C4-2B (cell line): ENCODE results near the gene PRKAR2B.

ENCODE experiments used
- H3K27ac ChIP-seq: fragments of 450-650 bp; 2 replicates; pipeline ENCODE4 v1.5.1; 2017
- CTCF ChIP-seq: fragments of 450-650 bp; conservative IDR thresholded peaks from 2 replicates; pipeline ENCODE4 v1.5.1; 2017; ENCODE audit warnings: mild to moderate bottlenecking
- ZFX ChIP-seq: fragments of 450-650 bp; IDR thresholded peaks from 2 replicates; pipeline ENCODE4 v1.6.1; 2017

PRKAR2B gene

GRCh38 chr7:107133396-107133795 is 88.9 kb downstream of the PRKAR2B start:
- no peak overlapping the region for H3K27ac ChIP-seq
- TF ChIP-seq ZFX (no peak), CTCF (no peak)

DNA sequence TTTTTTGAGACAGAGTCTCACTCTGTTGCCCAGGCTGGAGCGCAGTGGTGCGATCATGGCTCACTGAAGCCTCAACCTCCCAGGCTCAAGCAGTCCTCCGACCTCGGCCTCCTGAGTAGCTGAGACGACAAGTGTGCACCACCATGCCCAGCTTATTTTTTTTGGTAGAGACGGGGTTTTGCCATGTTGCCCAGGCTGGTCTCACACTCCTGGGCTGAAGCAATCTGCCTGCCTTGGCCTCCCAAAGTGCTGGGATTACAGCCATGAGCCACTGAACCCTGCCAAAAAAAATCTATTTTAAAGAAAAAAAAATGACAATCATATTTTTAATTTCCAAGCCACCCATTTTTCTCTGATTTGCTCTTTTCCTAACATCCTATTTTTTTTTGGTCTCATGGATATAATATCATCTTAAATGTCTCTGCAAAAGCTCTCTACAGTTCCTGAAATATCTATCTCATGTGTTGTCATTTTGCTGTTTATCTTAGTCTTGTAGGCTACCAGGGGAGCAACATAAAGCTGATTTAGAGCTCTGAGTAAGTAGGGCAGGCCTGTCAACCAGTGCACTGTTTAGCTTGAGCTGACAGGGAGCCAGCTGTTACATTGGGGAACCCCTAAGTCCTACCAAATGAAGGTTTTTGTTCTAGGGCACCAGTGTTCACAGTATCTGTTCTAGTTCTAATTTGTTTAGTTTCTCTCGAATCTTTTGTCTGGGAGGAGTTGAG is 94.4 kb downstream of the PRKAR2B start:
- TF ChIP-seq CTCF (no peak), ZFX (no peak)
- no peak overlapping the region for H3K27ac ChIP-seq

GRCh38 chr7:107143875-107144274 is 99.4 kb downstream of the PRKAR2B start:
- peak overlapping the region; percentile 40; the same call in 1 of the 2 replicates for H3K27ac ChIP-seq

DNA sequence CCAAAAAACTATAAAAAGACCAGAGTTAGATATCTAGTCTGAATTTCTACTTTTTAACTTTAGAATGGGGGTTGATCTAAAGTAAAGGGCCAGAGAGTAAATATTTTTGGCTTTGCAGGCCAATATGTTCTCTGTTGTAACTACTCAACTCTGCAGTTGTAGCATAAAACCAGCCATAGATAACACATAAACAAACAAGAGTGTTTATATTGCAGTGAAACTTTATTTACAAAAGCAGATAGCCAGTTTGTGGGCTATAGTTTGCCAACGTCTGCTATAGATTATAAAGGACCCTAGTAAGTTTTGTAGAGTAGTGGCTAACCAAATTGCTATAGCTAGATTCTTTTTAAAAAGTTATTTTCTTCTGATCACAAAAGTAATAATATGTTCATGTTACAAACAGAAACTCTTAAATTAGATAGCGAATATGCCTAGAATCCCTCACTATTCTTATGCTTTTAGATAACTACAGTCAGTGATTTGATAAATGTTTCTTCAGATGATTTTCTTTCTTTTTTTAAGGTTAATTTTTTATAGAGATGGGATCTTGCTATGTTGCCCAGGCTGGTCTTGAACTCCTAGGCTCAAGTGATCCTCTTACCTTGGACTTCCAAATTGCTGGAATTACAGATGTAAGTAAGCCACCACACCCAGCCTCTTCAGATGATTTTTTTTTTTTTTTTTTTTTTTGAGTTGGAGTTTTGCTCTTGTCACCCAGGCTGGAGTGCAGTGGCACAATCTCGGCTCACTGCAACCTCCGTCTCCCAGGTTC is 100.7 kb downstream of the PRKAR2B start:
- H3K27ac ChIP-seq, result no peak overlapping the region
- TF ChIP-seq CTCF, result no peak
- no peak for TF ChIP-seq ZFX

DNA sequence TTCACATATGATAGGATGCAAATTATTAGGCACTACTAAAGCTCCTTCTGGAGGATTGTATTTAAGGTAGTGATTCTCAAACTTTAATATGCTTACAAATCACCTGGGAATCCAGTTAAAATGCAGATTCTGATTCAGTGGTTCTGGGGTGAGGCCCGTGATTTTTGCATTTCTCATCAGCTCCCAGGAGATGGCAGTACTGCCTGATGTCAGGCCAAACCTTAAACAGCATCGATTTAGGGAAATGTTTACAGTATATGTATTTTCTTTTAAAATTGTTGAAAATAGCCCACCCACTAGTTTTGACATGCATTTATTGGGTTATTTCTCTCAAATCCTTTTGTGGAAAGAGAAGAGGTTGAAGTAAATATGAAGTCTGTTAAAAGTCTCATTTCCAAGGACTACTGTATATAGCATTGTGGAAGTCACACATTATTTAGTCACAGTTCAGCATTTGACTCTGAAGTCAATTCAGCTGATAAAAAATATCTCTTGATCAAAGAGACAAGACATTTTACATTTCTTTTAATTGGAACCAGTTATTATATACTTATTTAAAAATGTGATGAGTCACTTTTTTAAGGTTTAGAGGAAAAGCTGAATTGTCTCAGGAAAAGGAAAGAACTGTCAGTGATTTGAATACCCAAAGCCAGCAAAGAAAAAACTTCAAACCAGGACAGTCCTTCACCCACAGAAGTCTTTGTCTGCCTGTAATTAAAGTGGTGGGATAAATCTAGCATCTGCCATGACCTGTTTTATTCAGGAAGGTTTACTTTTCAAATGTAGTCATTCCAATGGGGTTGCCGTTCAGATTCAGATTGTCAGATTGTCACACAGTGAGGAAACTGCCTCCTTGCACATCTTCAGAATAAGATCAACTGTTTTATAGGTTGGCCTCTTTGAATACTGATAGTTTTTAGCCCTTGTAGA is 103.2 kb downstream of the PRKAR2B start:
- no peak overlapping the region for H3K27ac ChIP-seq
- TF ChIP-seq ZFX (no peak), CTCF (peak; percentile 93)

- TF ChIP-seq ZFX (no peak), CTCF (no peak)
- H3K27ac ChIP-seq, result no peak overlapping the region
These were observed 104.2 kb downstream of the PRKAR2B start for GRCh38 chr7:107148721-107149120.

- H3K27ac ChIP-seq, result no peak overlapping the region
- TF ChIP-seq CTCF (no peak), ZFX (no peak)
These were observed 105.4 kb downstream of the PRKAR2B start for GRCh38 chr7:107149863-107150262.
